IMR-90 (cell line): ENCODE measurements around the gene CENPN. TPM values are rescaled to one million over a fixed set of nuclear protein-coding genes. Genes with fewer than 3 reads are reported as not detected.
A peak's percentile ranks its signal among the peaks of the same experiment; 100 is the strongest.

ENCODE experiments used
- ATAC-seq: fragments of 200-7000 bp; cut with Tn5 transposase; 2 replicates; pipeline ENCODE4 v1.9.1; 2020; ENCODE audit warnings: low read depth, mild to moderate bottlenecking, moderate library complexity
- BruUV-seq: library from RNA; stranded (reverse); fragments of 400-500 nt; replicated peaks from 2 replicates; lab custom pipeline; 2021; lab: Mats Ljungman, UMichigan
- CTCF ChIA-PET: fragments of 300-600 bp; formaldehyde crosslinking; extraction: SDS; loops from one replicate; lab custom pipeline; 2021; ENCODE audit warnings: antibody characterized with exemption; lab: Yijun Ruan, JAX
- POLR2A ChIA-PET: fragments of 300-600 bp; sonication (Branson Sonifier 250); formaldehyde crosslinking; loops from one replicate; lab custom pipeline; 2022; ENCODE audit warnings: antibody characterized with exemption; ENCODE audit not compliant: unreplicated experiment; lab: Charles Lee
- DNase-seq: peaks from one replicate; pipeline ENCODE4 v3.0.0; 2013
- H2AFZ ChIP-seq: replicated peaks from 2 replicates; pipeline ENCODE3; 2013; ENCODE audit warnings: low read length, mild to moderate bottlenecking; ENCODE audit not compliant: poor library complexity
- H2AK5ac ChIP-seq: 2 replicates; pipeline ENCODE4 v1.6.1; 2013; ENCODE audit warnings: low read depth, low read length, inconsistent platforms
- H2AK9ac ChIP-seq: replicated peaks from 2 replicates; pipeline ENCODE3; 2013; ENCODE audit warnings: mild to moderate bottlenecking, low read depth, low read length, moderate library complexity; ENCODE audit not compliant: poor library complexity
- H2BK120ac ChIP-seq: 2 replicates; pipeline ENCODE4 v1.6.1; 2013; ENCODE audit warnings: low read depth, low read length, inconsistent platforms
- H2BK15ac ChIP-seq: 3 replicates; pipeline ENCODE4 v1.6.1; 2013; ENCODE audit warnings: low read depth, low read length, inconsistent platforms
- H2BK20ac ChIP-seq: 2 replicates; pipeline ENCODE4 v1.6.1; 2013; ENCODE audit warnings: low read depth, mild to moderate bottlenecking, inconsistent platforms, low read length, moderate library complexity
- H2BK5ac ChIP-seq: 2 replicates; pipeline ENCODE4 v1.6.1; 2013; ENCODE audit warnings: mild to moderate bottlenecking, low read depth, low read length, inconsistent platforms; ENCODE audit not compliant: poor library complexity, severe bottlenecking
- H3K14ac ChIP-seq: replicated peaks from 2 replicates; pipeline ENCODE4 v1.6.1; 2013; ENCODE audit warnings: low read depth, low read length, inconsistent platforms
- H3K18ac ChIP-seq: 2 replicates; pipeline ENCODE4 v1.6.1; 2013; ENCODE audit warnings: low read depth, low read length, control low read depth
- H3K23ac ChIP-seq: 2 replicates; pipeline ENCODE4 v1.6.1; 2013; ENCODE audit warnings: low read depth, low read length, inconsistent platforms
- H3K27ac ChIP-seq: 2 replicates; pipeline ENCODE4 v1.5.1; 2013; ENCODE audit warnings: mild to moderate bottlenecking, control low read depth, low read length; ENCODE audit not compliant: insufficient read depth
- H3K27me3 ChIP-seq: 2 replicates; pipeline ENCODE4 v1.6.1; 2013; ENCODE audit warnings: low read length; ENCODE audit not compliant: control insufficient read depth, insufficient read depth
- H3K36me3 ChIP-seq: 2 replicates; pipeline ENCODE4 v1.6.1; 2013; ENCODE audit warnings: low read length, mixed read lengths; ENCODE audit not compliant: control insufficient read depth, insufficient read depth
- H3K4ac ChIP-seq: 2 replicates; pipeline ENCODE4 v1.6.1; 2013; ENCODE audit warnings: low read depth, low read length, inconsistent platforms
- H3K4me1 ChIP-seq: 2 replicates; pipeline ENCODE4 v1.6.1; 2013; ENCODE audit warnings: low read length, mixed read lengths; ENCODE audit not compliant: control insufficient read depth, insufficient read depth
- H3K4me2 ChIP-seq: 2 replicates; pipeline ENCODE4 v1.6.1; 2013; ENCODE audit warnings: low read depth, mild to moderate bottlenecking, control low read depth, low read length, moderate library complexity
- H3K4me3 ChIP-seq: 2 replicates; pipeline ENCODE4 v1.5.1; 2013; ENCODE audit warnings: low read depth, mild to moderate bottlenecking, control low read depth, low read length, moderate library complexity; ENCODE audit not compliant: insufficient read depth
- H3K56ac ChIP-seq: 2 replicates; pipeline ENCODE4 v1.6.1; 2013; ENCODE audit warnings: low read length, inconsistent platforms; ENCODE audit not compliant: insufficient read depth; ENCODE audit errors: extremely low read depth
- H3K79me1 ChIP-seq, 2 experiments: 2 replicates each; pipeline ENCODE4 v1.6.1; 2013; ENCODE audit warnings: low read length in 2 of 2, inconsistent platforms in 1 of 2, low read depth in 1 of 2
- H3K9ac ChIP-seq: 2 replicates; pipeline ENCODE4 v1.6.1; 2013; ENCODE audit warnings: low read depth, low read length, control low read depth
- H3K9me1 ChIP-seq: 2 replicates; pipeline ENCODE4 v1.6.1; 2013; ENCODE audit warnings: low read length, inconsistent platforms; ENCODE audit not compliant: insufficient read depth
- H3K9me3 ChIP-seq: 2 replicates; pipeline ENCODE4 v1.6.1; 2013; ENCODE audit warnings: low read length; ENCODE audit not compliant: control insufficient read depth, insufficient read depth
- H4K20me1 ChIP-seq: 2 replicates; pipeline ENCODE4 v1.6.1; 2013; ENCODE audit warnings: low read length, inconsistent platforms; ENCODE audit not compliant: insufficient read depth
- H4K5ac ChIP-seq: 2 replicates; pipeline ENCODE4 v1.6.1; 2013; ENCODE audit warnings: mild to moderate bottlenecking, low read depth, low read length, control low read depth
- H4K8ac ChIP-seq, 2 experiments: 2 replicates each; pipeline ENCODE4 v1.6.1; 2013; ENCODE audit warnings: low read depth in 2 of 2, low read length in 2 of 2, control low read depth in 1 of 2, inconsistent platforms in 1 of 2
- H4K91ac ChIP-seq: 2 replicates; pipeline ENCODE4 v1.6.1; 2013; ENCODE audit warnings: low read depth, low read length, inconsistent platforms; ENCODE audit not compliant: insufficient read depth
- BHLHE40 ChIP-seq: fragments of 150-350 bp; IDR thresholded peaks from 2 replicates; pipeline ENCODE4 v1.6.1; 2016; ENCODE audit warnings: mild to moderate bottlenecking, low read depth, low read length
- MXI1 ChIP-seq: IDR thresholded peaks from 2 replicates; pipeline ENCODE4 v1.6.1; 2012; ENCODE audit warnings: low read depth, mild to moderate bottlenecking, low read length, moderate library complexity, borderline replicate concordance
- NFE2L2 ChIP-seq: fragments of 150-350 bp; IDR thresholded peaks from 2 replicates; pipeline ENCODE4 v1.6.1; 2016; ENCODE audit warnings: low read depth, mild to moderate bottlenecking, low read length
- RCOR1 ChIP-seq: IDR thresholded peaks from 2 replicates; pipeline ENCODE4 v1.6.1; 2012; ENCODE audit warnings: mild to moderate bottlenecking, low read length, improper control_type of control experiment; ENCODE audit not compliant: insufficient replicate concordance
- WGBS, 2 experiments: methylation state at CpG; one replicate each; pipeline versions ENCODE4 v1.1.5 to v1.1.7; 2013; ENCODE audit warnings: missing lambda C conversion rate in 2 of 2; ENCODE audit not compliant: insufficient read length in 1 of 2; ENCODE audit errors: extremely low coverage in 2 of 2; 5-methylcytosine and 5-hydroxymethylcytosine counted together
- dilution Hi-C: fragments of 300-500 bp; cut with HindIII; formaldehyde crosslinking; loops from one replicate; pipeline ENCODE4 v1.14.3; 2018; ENCODE audit warnings: low sequenced_read_pairs; ENCODE audit not compliant: unreplicated experiment
- in situ Hi-C: fragments of 300-500 bp; cut with MboI; formaldehyde crosslinking; loops from 3 replicates; pipeline ENCODE4 v1.14.3; 2019; ENCODE audit warnings: low sequenced_read_pairs, inconsistent platforms, mixed read lengths
- intact Hi-C: fragments of 100-400 bp; cut with micrococcal nuclease; formaldehyde crosslinking; loops from 2 replicates; pipeline ENCODE4 v1.10.0; 2022
- polyA plus RNA-seq, 3 experiments: library from polyadenylated mRNA; depleted of rRNA; stranded (reverse); fragments of >200 nt; gene quantifications; 2 replicates each; pipeline ENCODE4 v1.2.3, GENCODE V29; 2012; ENCODE audit warnings: low replicate concordance in 1 of 3
- total RNA-seq: library from RNA; depleted of rRNA; stranded (reverse); fragments of >200 nt; gene quantifications from 2 replicates; pipeline ENCODE4 v1.2.3, GENCODE V29; 2012

Gene CENPN
- total and polyA plus RNA-seq, 2 of the 4 experiments (the other 2 are of a cell fraction): 20.5 to 22.8 TPM

GRCh38 chr16:81036751-81037350, 29.8 kb downstream of the CENPN start:
- TF ChIP-seq NFE2L2: peak; percentile 66
- no peak for TF ChIP-seq MXI1
- no peak for TF ChIP-seq RCOR1
- no peak for TF ChIP-seq BHLHE40
- WGBS, 2 experiments: 36% methylated on average over 1 of the region's 10 CpGs; no CpG with 5 or more reads in 1 of the 2 experiments
- no peak overlapping the region for H2BK120ac ChIP-seq
- DNase-seq: no peak
- no peak overlapping the region for H3K4ac ChIP-seq
- peaks cover 2% of the 10 kb centered on the region; the same call in 1 of the 2 replicates for H3K4me1 ChIP-seq
- no peaks in the 10 kb centered on the region for H3K27me3 ChIP-seq
- H3K36me3 ChIP-seq: peaks cover 8% of the 10 kb centered on the region
- peak overlapping the region; percentile 79 for H3K9ac ChIP-seq
- peaks cover 16% of the 10 kb centered on the region; the same call in 1 of the 2 replicates for H3K9me1 ChIP-seq
- H3K14ac ChIP-seq: peak overlapping the region; percentile 1; the same call in 1 of the 2 replicates
- H2BK5ac ChIP-seq: no peak overlapping the region
- peak overlapping the region; percentile 93 for H2AFZ ChIP-seq
- H4K20me1 ChIP-seq: peaks cover 9% of the 10 kb centered on the region; the same call in 1 of the 2 replicates
- H3K56ac ChIP-seq: no peak overlapping the region
- CTCF ChIA-PET: interaction anchor here (0.7 to 1.3 kb wide), 3 partner anchors 10 to 426 kb away, joined by 3 to 6 read pairs (median 3); no protein-coding TSS in a partner anchor
- H3K23ac ChIP-seq: peak overlapping the region; percentile 22
- POLR2A ChIA-PET: no interaction called here
- H4K5ac ChIP-seq: no peak overlapping the region
- H2BK20ac ChIP-seq: no peak overlapping the region
- no peak overlapping the region for H4K91ac ChIP-seq
- ATAC-seq: no peak; the same call in 1 of the 2 replicates
- no peak overlapping the region for H3K18ac ChIP-seq
- H3K79me1 ChIP-seq: peaks cover 35 to 38% of the 10 kb centered on the region in 2 experiments
- H3K27ac ChIP-seq: peak overlapping the region; percentile 2
- peak overlapping the region; percentile 3; the same call in 1 of the 2 replicates for H2AK5ac ChIP-seq
- in situ Hi-C loops (loop anchor here (25.0 kb wide), 1 partner anchor 700 kb away; no protein-coding TSS in a partner anchor), dilution Hi-C loops (no loop called here), intact Hi-C loops (loop anchor here (5.0 kb wide), 3 partner anchors 40 to 170 kb away; partner anchors contain the start of genes C16orf46 and GCSH)
- no peak overlapping the region for H2BK15ac ChIP-seq
- H2AK9ac ChIP-seq: peak overlapping the region; percentile 49
- no TSS peak for BruUV-seq
- peak overlapping the region; percentile 94 for H3K4me2 ChIP-seq
- H4K8ac ChIP-seq: peak overlapping the region in 1 of 2 experiments; percentile 22; a peak in 2 of 4 replicates
- H3K9me3 ChIP-seq: no peaks in the 10 kb centered on the region
- H3K4me3 ChIP-seq: peak overlapping the region; percentile 89
